HG03432 (cell line): ENCODE measurements around the gene HAPLN2.
A peak's percentile ranks its signal among the peaks of the same experiment; 100 is the strongest.
"Not testable (repeated sequence)": the region's sequence is repeated elsewhere in the genome, so short reads cannot be mapped to it uniquely, and the experiment has no call there.

ENCODE experiments used
- ATAC-seq: cut with Tn5 transposase; IDR thresholded peaks from one replicate; pipeline ENCODE4 v1.9.1; 2021; ENCODE audit warnings: mild to moderate bottlenecking, moderate library complexity; ENCODE audit not compliant: unreplicated experiment

The HAPLN2 gene

DNA sequence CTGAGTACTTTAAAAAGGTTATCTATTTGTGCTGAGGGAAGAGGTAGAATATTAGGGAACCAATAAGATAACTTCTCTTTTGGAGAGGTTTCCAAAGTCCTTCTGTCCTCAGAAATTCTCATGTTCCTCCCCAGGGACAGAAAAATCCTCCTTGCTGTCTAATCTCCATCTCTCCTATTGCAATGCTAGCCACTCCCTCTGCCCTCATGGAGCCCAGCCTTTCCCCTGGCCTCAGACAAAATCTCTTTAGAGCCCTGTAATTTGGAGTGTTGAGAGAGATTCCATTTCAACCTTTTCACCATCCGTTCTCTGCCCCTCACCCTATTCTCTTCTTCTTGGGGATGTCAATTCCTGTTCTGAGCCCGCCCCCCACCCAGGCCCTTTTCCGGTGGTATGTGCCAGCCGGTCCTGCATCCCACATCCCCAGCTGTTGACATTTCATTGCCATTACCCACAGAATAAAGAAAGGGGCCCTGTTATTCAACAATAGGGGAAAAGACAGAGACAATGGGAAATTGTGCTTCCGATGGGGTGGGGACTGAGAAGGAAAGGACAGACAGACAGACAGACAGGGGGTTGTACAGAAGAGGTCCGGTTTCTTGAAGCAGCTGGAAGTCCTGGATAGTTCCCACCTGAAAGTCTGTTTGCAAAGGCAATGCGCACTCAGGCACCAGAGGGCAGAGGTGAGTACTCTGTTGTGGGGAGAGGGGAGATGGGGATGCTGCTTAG is at the start of gene HAPLN2:
HAPLN2 (plus strand) TSS at position 563 of the 729 bp plus-strand sequence. CDS start 4,076 bp downstream, outside the sequence.
- no peak for ATAC-seq

DNA sequence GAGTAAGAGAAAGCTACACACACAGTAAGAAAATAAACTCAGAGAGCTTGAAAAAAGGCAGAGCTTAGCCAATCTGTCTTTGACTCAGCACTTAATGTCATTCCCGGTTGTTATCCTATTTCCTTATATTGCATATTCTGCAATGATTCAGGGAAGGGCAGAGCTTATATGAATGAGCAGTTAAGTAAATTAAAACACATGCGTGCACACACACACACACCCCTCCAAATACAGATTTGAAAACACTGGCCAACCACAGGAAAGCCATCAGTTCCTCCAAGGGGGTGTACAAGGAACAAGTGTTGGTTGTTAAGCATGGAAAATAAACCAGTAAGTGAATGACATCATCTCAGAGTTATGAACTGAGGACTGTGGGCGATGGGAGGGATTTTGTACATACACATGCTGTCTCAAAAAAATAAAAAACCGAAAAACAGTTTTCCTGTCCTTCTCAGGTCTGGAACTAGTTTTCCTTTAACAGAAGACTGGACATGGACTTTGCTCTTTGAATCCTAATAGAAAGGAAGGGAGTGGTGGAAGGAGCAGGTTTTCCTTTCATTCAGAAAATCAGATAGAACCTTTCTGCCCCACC is 47.9 kb upstream of the HAPLN2 start:
- no peak for ATAC-seq

DNA sequence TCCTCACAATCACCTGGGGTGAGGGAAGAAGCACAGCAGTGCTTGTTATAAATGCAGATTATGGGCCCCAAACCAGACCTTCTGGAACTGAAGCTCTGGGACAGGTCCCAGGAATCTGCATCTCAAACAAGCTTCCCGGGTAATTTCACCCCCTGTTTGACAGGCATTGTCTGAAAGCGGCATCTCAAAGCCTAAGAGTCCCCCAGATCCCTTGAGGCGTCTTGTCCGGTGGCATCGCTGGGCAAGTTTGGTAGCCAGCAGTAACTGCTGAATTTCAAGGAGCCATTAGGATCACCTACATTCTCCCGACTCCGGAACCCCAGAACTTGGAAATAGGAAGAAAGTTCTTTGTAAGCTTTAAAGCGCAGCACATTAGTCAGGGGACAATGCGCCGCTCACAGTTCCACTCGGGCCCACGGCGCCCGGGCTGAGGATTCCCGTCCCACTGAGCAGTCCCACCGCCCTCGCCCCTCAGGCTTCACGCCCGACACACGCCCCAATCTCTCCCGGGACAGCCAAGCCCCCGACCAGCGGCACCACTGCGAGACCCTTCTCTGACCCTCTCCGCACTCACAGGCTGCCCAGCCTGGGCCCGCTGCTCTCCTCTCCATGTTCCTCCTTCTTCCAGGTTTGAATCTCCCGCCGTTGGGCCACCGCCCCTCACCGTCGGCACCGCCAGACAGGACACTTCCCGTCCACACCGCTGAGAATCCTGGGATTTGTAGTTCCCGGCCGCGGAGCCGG is 47.1 kb upstream of the HAPLN2 start, which contains the start of gene IQGAP3:
IQGAP3 (minus strand) TSS at position 647 of the 744 bp plus-strand sequence; CDS start at position 611, 36 bp downstream.
- peak; percentile 87 for ATAC-seq

DNA sequence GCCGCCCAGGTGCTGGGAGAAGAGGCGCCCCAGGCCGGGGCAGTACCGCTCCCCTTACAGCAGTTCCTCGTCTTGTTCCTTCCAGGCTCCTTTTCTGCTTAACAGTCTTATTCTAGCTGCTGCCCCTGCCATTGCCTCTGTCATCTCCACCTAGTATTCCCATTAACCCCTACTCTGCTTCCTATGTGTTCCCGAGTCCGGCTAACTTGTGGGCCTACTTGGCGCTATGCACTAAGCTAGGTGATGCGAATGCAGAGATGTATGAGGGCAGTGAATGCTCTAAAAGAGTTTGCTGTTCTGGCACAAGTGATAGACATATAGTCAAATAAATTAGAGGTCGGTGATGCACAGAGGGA is 46.6 kb upstream of the HAPLN2 start:
- no peak for ATAC-seq

DNA sequence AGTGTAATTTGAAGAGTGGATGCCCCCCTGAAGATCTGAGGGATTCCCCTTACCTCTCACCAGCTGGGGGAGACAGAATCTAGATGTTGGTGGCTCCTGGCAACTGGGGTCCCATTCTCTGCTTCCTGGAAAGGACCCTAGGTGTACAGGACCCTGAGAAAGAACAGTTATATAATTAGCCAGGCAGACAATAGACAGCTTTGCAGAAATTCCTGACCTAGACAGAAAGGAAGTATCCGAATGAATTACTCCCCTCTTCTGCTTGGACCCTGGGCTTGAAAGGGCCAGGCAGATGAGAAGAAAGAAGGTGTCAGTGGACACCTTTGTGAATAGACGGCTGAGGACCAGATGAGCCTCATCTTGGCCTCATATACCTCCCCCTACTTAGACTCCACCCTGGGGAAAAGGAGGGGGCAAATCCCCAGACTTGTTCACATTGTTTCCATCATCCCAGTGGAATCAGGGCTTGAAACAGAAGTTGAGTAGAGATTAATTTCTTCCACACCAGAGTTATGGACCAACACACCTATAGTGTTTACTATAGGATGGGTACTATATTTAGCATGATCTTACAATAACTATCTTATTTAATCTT is 45.1 kb upstream of the HAPLN2 start:
- ATAC-seq: no peak

DNA sequence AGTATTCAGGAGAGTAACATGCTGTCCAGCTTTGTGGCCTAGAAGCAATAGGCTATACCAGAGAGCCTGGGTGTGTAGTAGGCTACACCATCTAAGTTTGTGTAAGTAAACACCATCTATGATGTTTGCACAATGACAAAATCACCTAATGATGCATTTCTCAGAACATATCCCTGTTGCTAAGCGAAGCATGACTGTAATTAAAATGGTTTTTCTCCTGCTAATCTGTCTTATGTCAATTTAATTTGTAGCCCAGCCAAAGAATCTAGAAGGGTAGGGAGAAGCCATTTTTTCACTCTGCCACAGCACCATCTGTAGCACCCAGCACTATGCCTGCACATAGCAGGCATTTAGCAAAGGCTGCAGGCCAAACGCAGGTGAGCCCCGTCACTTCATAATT is 41.7 kb upstream of the HAPLN2 start:
- ATAC-seq: no peak

DNA sequence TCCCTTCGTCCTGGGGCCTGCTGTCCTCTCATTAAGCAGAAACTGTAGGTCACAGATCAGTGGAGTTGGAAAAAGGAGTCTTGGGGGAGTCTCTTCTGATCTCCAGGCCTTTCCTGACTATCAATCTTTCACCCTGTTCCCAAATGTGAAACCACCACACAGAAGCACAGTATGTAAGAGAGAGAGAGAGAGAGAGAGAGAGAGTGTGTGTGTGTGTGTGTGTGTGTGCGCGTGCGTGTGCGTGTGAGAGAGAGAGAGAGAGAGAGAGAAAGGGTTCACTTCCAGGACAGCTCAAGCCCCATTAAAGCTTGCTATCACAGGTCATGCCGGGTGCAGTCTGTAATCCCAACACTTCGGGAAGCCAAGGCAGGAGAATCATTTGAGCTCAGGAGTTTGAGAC is 41.2 kb upstream of the HAPLN2 start:
- no peak for ATAC-seq

DNA sequence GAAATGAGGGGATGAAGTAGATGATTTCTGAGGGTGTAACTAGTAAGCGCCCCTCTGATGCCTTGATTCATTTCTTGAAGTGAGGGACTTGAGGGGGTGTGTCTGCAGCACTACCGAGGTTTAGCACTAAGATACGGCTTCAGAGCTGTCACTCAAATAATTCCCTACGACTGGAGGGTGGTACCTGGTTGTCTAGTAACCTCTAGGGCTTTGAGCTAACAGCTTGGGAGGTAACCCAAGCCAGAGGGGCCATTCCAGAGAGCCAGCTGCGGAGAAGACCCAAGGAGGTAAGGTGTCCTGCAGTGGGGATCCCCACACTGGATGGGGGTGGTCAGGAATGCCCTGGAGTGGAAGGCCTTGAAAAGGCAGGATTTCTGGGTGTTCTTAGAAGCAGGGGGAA is 39.7 kb upstream of the HAPLN2 start, which contains the start of gene TTC24:
TTC24 (plus strand) TSS at position 252 of the 400 bp plus-strand sequence. CDS start 1,642 bp downstream, outside the sequence.
- ATAC-seq: no peak

DNA sequence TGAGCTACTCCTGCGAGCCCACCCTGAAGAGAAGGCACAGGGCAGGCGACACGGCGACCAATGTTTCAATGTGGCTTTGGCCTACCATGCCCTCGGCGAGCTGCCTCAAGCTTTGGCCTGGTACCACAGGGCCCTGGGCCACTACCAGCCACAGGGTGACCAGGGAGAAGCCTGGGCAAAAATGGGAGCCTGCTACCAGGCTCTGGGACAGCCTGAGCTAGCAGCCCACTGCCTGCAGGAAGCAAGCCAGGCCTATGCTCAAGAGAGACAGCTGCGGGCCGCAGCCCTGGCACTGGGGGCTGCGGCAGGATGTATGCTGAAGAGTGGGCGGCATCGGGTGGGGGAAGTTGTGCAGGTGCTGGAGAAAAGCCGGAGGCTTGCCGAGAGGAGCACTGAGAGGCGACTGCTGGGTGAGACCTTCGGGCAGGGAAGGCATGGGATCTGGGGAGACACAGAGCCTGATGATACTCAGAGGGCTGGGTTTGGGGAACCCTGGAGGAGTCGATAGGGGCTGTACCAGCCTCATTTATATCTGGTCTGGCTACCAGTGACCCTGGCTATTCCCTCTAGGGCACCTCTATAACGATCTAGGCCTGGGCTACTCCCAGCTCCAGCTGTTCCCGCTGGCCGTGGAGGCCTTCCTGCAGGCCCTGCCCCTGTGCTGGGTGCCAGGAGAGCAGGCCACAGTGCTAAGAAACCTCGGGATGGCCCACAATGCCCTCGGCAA is 37.4 kb upstream of the HAPLN2 start:
- no peak for ATAC-seq

DNA sequence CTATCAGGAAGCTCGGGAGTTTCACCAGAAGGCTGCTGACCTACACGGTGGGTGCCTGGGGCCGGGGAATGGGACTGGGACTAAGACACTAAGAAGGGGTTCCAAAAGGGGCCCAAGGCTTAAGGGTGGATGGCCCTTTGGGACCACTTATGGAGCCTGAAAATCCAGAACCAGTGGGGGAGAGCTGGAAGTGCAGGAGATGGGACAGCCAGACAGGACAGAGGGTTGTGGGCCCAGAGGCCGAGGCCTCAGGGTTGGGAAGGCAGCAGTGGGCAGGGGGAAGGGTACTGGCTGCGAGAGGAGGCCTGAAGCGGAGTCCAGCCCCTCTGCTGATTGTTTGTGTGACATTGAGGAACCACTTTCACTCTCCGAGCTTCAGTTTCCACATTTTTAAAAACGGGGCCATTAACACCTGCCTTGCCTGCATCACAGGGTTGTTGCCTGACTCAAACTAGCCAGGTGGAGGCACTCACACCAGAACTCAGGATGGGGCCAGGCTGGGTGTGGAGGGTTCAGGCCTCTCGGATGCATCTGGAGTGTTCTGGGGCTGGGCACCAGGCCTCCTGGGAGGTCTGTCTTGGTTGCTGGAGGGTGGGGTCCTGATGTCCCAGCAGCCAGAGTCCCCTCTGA is 36.7 kb upstream of the HAPLN2 start:
- ATAC-seq: no peak

DNA sequence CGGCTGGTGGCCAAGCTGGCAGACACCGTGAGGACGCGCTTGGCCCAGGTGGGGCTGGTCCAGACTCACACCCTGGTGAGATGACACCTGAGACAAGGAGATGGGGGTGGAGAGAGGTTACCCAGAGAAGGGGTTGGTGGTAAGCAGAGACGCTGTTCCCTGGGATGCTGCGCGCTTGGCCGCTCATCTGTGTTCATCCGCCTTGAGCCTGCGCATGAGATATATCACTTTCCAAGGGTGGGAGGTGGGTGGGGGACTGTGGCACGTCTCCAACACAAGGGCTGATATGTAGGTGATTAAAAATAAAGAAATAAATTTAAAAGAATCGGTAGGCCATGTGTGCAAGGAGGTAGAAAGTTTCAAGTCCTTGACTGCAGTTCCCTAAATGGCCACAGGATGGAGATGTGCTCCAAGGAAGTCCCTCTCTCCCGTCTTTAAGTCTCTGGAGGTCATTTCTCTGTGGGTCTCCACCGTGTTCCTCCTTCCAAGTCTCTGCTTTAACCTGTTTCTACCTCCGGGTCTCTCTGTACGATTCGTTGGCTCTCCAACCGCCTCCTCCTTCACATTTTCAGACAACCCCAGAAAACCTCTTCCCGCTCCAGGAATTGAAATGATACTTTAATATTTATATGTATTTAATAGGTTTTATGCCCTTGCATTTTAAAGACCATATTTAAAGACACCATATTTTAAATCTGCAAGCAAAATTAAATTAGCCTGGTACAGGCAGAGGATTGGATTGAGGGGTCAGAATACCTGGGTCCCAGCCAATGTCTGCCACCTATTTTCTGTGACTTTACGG is 35.2 kb upstream of the HAPLN2 start:
- ATAC-seq: no peak

DNA sequence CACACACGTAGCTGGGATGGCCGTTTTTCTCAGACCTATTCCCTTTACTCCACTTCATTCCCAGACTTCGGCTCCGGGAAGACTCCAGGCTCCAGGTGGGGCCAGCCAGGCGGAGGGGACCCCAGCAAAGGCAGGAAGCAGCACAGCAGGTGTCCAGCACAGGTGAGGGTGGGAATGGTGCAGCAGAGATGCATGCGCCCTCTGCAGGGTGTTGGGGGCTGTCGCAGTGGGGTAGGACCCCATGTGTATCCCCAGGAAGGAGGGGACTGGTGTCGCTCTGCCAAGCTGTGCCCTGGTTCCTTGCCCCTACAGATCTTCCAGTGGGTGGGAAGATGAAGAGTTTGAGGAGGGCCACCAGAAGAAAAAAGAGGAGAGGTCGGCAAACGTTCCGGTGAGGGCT is 34.4 kb upstream of the HAPLN2 start:
- ATAC-seq: no peak

DNA sequence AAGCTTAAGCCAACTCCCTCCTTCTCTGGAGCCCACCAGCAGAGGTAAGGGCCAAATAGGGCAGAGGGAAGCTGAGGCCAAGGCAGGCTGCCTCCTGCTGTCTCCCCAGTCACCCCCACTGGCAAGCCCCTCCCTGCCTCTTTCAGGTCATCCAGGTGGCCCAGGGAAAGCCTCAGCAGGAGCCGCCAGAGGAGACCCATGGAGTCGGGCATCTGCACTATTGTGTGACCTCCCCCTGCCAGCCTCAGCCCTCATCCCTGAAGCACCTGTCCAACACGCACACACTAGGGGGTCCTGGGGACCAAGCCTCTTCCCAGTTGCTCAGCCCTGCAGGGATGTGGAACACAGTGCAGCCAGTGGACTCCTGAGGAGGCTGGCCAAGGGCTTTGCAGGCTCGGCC is 32.9 kb upstream of the HAPLN2 start:
- no peak for ATAC-seq

DNA sequence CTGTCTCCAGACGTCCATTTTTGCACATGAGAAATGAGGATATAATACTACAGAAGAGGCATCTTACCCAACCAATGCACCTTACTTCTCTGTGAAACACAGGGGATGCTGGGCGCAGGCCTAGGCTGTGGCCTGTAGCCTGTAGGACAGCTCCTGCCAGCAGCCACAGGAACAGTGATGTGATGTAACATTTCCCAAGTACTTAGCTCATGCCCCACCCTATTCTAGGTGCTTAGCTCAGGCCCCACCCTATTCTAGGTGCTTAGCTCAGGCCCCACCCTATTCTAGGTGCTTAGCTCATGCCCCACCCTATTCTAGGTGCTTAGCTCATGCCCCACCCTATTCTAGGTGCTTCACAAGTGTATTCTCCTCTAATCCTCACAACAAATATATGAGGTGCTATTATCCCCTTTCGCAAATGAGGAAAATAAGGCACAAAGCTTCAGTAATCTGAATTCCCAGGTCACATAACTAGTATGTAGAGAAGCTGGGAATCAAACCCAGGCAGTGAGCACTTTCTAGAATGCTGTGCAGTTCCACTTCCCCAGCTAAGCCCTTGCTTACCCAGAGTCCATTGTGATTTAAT is 32.2 kb upstream of the HAPLN2 start:
- no peak for ATAC-seq

DNA sequence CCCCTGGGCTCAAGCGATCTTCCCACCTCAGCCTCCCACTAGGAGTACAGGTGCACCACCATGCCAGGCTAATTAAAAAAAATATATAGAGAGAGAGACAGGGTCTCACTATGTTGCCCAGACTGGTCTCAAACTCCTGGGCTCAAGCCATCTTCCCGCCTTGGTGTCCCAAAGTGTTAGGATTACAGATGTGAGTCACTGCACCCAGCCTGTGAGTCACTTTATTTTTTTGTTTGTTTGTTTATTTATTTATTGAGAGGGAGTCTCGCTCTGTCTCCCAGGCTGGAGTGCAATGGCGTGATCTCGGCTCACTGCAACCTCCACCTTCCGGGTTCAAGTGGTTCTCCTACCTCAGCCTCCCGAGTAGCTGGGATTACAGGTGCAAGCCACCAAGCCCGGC is 31.3 kb upstream of the HAPLN2 start:
- ATAC-seq: not testable (repeated sequence)

DNA sequence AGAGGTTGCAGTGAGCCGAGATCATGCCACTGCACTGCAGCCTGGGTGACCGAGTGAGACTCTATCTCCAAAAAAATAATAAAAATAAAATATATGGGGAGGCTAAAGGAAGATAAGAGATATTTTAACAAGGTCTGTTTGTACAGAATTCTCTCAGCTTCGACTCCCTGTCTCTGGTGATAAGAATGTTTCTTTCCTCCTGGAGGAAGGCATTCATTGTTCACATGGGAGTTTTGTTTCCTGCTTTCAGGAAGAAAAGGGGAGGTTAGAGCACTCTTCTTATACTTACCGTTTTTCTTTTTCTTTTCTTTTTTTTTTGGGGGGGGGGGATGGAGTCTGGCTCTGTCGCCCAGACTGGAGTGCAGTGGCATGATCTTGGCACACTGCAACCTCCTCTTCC is 29.7 kb upstream of the HAPLN2 start:
- no peak for ATAC-seq

DNA sequence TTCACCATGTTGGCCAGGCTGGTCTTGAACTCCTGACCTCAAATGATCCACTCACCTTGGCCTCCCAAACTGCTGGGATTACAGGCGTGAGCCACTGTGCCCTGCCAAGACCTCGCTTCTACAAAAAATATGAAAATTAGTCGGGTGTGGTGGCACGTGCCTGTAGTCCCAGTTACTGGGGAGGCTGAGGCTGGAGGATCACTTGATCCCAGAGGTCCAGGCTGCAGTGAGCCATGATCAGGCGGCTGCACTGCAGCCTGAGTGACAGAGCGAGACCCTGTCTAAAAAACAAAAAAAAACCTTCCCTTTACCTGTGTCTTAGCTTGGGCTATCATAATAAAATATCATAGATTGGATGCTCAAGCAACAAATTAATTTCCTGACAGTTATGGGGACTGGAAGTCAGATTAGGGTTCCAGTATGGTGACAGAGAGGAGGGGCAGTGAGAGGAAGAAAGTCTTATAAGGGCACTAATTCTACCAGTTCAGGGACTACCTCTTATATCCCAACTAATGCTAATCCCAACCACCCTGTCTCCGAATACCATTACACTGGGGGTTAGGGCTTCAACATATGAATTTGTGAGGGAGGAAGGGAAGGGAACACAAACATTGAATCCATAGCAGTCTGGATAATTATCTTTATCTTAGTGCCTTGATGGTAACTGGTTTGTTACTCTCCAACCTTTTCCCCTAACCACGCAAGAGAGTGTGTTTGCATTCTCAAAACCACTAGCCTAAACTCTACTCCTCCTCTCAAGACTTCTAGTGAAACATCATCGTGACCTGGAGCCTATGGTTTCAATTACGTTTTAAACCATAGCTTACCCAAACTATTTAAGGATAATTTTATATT is 28.7 kb upstream of the HAPLN2 start:
- ATAC-seq: no peak

DNA sequence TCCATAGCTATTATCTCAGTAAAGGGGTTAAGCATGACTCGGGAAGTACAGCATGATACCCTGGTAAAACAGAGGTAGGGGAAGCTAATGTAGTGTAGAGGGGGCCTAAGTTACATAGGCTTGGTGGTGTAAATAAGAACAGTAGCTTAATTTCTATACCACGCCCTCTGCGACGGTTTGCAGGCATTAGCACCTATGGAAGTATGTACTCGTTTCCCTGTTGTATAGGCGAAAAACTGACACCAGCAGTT is 28.1 kb upstream of the HAPLN2 start:
- ATAC-seq: no peak
